Immature natural killer cell (primary cell): ENCODE data around the gene PLA2G4D. TPM values are rescaled to one million over a fixed set of nuclear protein-coding genes. Genes with fewer than 3 reads are reported as not detected.

Experiments used
- DNase-seq, 3 donors: peaks; one replicate each; pipeline ENCODE4 v3.0.0; 2022; ENCODE audit warnings: mixed read lengths in 1 of 3
- H3K27ac Mint-ChIP-seq, 6 donors: one replicate each; pipeline ENCODE4 v1.8.0; 2020; ENCODE audit warnings: mixed read lengths in 6 of 6, mild to moderate bottlenecking in 5 of 6, inconsistent platforms in 4 of 6, moderate library complexity in 3 of 6
- H3K27me3 Mint-ChIP-seq, 3 donors: one replicate each; pipeline ENCODE4 v1.8.0; 2020 to 2021; ENCODE audit warnings: low read depth in 3 of 3, mild to moderate bottlenecking in 3 of 3, mixed read lengths in 3 of 3, moderate library complexity in 3 of 3, inconsistent platforms in 1 of 3
- H3K36me3 Mint-ChIP-seq, 3 donors: one replicate each; pipeline ENCODE4 v1.8.0; 2020; ENCODE audit warnings: mixed read lengths in 3 of 3, inconsistent platforms in 2 of 3, mild to moderate bottlenecking in 2 of 3
- H3K4me1 Mint-ChIP-seq, 2 donors: one replicate each; pipeline ENCODE4 v1.8.0; 2020; ENCODE audit warnings: inconsistent platforms in 2 of 2, mild to moderate bottlenecking in 2 of 2, mixed read lengths in 2 of 2, moderate library complexity in 1 of 2
- H3K4me3 Mint-ChIP-seq, 5 donors: one replicate each; pipeline ENCODE4 v1.8.0; 2020; ENCODE audit warnings: mild to moderate bottlenecking in 5 of 5, mixed read lengths in 5 of 5, inconsistent platforms in 3 of 5, moderate library complexity in 3 of 5
- H3K9me3 Mint-ChIP-seq, 6 donors: one replicate each; pipeline ENCODE4 v1.8.0; 2020; ENCODE audit warnings: mild to moderate bottlenecking in 6 of 6, mixed read lengths in 6 of 6, inconsistent platforms in 4 of 6, moderate library complexity in 3 of 6
- polyA plus RNA-seq, 3 donors: library from polyadenylated mRNA; unstranded; fragments of 300-500 nt; fragmentation: Illumina TruSeq; gene quantifications; one replicate each; pipeline ENCODE4 v1.2.3, GENCODE V29; 2021

The PLA2G4D gene
- polyA plus RNA-seq, 3 donors from 2014 or later: not detected

DNA sequence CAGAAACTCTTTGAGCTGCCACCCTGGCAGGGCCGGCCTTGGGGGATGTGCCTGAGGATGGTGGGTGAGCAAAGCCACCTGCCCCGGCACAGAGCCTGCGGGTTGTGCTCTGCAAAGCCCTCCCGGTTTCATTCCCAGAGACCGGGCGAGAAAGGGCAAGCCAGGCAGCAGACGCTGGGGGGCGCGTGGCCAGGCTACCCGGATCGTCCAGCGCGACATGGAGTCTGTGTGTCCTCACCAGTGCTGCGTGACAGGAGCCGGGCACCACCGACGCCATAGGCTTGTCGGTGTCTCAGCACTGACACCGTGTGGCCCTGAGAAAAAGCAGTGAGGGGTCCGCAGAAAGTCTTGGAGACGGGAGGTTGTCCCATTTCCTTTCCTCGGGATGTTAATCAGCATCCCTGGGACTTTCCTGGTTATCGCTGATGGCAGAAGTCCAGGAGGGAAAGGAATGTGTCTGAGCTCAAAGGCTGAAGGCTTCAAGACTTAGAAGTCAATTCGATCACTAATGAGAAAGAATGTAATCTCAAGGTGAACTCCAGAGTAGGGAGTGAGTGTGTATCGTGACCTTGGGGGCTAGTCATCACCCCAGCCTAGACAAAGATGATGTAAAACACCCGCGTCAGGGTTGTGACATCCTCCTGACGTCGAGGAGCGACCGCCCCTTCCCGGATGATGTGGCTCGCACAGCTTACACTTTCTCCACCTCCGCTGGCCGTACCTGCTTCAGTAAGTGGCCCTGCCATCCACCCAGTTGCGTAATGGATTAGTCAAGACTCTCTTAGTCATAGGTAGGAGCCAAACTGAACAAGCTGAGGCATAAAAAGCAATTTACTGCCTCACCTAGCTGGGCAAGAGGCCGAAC is 37.2 kb downstream of the PLA2G4D start:
- H3K27me3 Mint-ChIP-seq: peaks cover 0 to 23% (median 11%) of the 10 kb centered on the region in 3 donors
- H3K4me1 Mint-ChIP-seq: peaks cover 5 to 7% of the 10 kb centered on the region in 2 donors
- H3K4me3 Mint-ChIP-seq: peak overlapping the region; percentile 37 to 59 (median 42)
- H3K9me3 Mint-ChIP-seq: no peaks in the 10 kb centered on the region
- H3K27ac Mint-ChIP-seq: peak overlapping the region in 3 of 6 donors; percentile 45 to 63 (median 58)
- DNase-seq: peak; percentile 17 to 36 (median 30)
- H3K36me3 Mint-ChIP-seq: no peaks in the 10 kb centered on the region

DNA sequence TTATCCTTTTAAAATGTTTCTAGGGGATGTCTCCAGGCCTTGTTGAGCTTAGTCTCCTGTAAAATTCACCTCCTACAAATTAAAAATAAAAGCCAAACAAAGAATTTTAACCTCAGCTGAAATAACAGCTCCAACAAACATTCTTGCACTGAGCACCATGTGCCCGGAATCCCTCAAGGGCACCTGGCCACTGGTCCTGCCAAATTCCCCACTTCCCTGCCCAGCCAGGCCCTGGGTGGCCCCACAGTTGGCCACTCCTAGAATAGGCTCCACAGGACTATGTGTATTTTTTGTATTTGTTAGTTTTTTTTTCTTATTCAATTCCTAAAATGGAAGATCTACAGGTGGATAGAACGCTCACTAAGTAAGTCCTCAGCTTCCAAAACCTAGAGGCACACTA is 40.4 kb downstream of the PLA2G4D start:
- DNase-seq: no peak
- peaks cover 5 to 24% (median 13%) of the 10 kb centered on the region in 3 donors for H3K27me3 Mint-ChIP-seq
- H3K36me3 Mint-ChIP-seq: no peaks in the 10 kb centered on the region
- no peak overlapping the region for H3K4me3 Mint-ChIP-seq
- peaks cover 2 to 7% of the 10 kb centered on the region in 2 donors for H3K4me1 Mint-ChIP-seq
- no peaks in the 10 kb centered on the region for H3K9me3 Mint-ChIP-seq
- H3K27ac Mint-ChIP-seq: no peak overlapping the region

DNA sequence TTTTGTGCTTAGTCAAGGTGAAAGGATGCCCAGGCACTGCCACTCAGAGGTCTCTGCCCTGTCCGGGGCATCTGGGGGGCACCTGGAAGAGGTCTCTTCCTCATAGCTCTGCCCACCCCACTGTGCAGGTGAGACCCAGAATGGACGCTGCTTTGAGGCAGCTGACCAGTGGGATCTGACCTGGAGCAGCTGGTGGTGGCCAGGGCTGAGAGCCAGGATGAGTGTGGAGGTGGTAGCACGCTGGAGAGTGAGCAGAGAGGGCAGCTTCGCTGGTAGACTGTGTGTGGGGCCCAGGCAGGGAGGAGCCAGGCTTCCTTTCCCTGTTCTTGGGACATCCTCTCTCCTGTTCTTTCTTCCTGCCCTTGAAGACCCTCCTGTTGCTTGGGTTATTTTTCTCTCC is 41.4 kb downstream of the PLA2G4D start:
- no peak for DNase-seq
- Mint-ChIP-seq H3K27me3 (peaks cover 5 to 22% (median 13%) of the 10 kb centered on the region in 3 donors), H3K36me3 (no peaks in the 10 kb centered on the region), H3K4me1 (peaks cover 2 to 7% of the 10 kb centered on the region in 2 donors), H3K4me3 (no peak overlapping the region), H3K27ac (no peak overlapping the region), H3K9me3 (no peaks in the 10 kb centered on the region)

DNA sequence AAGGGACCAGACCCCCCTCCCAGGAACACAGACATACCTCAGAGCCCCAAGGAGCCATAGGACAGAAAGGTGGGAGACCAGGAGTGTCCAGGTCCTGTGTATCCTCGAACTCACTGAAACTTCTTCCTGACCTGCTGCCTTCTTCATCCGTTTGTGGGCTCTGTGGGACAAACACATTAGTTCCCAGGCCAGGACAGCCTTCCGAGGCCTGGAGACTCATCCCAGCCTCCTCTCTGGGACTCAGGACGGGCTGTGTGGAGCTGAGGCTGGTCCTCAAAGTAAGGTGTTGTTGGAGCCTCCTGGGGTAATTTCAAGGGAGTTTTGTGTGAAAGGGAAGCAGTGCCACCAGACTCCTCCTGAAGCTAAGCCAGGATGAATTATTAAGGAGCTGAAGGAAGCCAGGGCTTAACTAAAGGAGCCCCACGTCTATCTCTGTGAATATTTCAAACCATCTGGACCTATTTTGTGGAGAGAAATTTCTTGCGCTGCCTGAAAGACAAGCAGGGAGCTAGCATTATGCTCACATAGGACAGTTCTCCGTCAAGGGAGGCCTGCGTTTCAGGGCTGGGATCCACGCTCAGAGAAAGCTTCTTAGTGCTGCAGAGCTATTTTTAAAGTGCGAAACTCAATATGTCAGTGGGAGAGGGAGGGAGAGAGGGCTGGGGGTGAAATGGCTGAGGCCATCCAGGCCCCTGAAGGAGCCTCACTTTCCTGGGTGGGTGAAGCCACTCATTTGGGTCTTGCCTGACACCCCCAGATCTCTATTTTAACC is 43.7 kb downstream of the PLA2G4D start:
- H3K4me1 Mint-ChIP-seq: no peaks in the 10 kb centered on the region
- no peaks in the 10 kb centered on the region for H3K9me3 Mint-ChIP-seq
- no peak for DNase-seq
- H3K27ac Mint-ChIP-seq: no peak overlapping the region
- H3K27me3 Mint-ChIP-seq: peaks cover 5 to 12% (median 9%) of the 10 kb centered on the region in 3 donors
- no peak overlapping the region for H3K4me3 Mint-ChIP-seq
- no peaks in the 10 kb centered on the region for H3K36me3 Mint-ChIP-seq

DNA sequence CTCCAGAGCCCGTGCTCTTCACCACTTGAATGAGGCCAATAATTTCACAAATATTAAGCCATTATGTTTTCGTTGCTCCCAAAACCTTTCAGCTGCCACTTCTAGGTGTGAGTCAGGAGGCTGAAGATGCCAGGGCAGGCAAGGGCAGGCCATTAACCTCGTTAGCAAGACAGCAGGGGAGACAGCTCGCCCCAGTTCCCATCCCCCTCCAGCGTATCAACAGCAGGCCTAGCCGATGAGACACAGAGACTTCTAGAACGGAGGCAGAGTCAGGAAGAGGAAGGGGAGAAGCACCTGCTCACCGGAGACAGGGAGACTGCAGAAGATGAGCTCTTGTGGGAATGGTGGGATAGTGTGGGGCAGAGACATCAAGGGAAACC is 45.6 kb downstream of the PLA2G4D start:
- DNase-seq: no peak

DNA sequence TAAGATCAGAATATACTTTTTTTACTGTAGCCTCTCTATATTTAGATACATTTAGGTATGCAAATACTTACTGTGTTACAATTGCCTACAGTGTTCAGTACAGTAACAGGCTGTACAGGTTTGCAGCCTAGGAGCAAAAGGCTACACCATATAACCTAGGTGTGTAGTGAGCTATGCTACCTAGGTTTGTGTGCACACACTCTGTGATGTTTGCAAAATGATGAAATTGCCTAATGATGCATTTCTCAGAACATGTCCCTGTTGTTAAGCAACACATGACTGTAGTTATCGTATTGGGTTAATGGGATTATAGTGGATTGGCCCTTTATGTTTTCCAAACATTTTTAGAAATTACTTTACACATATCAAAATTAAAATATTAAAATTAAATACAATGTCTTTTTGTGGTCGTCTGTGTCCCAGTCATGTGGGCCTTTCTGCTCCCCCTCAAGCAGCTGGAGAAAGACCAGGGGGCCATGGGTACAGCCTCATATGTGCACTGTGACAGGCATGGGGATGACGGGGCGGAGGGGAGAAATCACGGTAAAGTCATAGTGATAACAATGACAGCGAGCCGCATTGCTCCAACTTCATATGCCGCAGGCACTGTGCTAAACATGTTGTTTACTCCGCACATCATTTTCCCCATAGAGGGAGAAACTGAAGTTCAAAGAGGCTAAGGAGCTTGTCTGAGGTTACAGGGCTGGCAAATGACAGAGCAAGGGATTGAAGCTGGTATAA is 46.1 kb downstream of the PLA2G4D start:
- Mint-ChIP-seq H3K27me3 (peaks cover 2 to 10% (median 5%) of the 10 kb centered on the region in 3 donors), H3K27ac (no peak overlapping the region), H3K36me3 (no peaks in the 10 kb centered on the region), H3K4me3 (no peak overlapping the region), H3K4me1 (no peaks in the 10 kb centered on the region), H3K9me3 (no peaks in the 10 kb centered on the region)
- no peak for DNase-seq

More for the DNA sequence above, 45.6 kb downstream of the PLA2G4D start:
- H3K36me3 Mint-ChIP-seq: no peaks in the 10 kb centered on the region
- no peak overlapping the region for H3K4me3 Mint-ChIP-seq
- H3K27me3 Mint-ChIP-seq: peaks cover 2 to 10% (median 5%) of the 10 kb centered on the region in 3 donors
- H3K9me3 Mint-ChIP-seq: no peaks in the 10 kb centered on the region
- H3K27ac Mint-ChIP-seq: no peak overlapping the region
- no peaks in the 10 kb centered on the region for H3K4me1 Mint-ChIP-seq

DNA sequence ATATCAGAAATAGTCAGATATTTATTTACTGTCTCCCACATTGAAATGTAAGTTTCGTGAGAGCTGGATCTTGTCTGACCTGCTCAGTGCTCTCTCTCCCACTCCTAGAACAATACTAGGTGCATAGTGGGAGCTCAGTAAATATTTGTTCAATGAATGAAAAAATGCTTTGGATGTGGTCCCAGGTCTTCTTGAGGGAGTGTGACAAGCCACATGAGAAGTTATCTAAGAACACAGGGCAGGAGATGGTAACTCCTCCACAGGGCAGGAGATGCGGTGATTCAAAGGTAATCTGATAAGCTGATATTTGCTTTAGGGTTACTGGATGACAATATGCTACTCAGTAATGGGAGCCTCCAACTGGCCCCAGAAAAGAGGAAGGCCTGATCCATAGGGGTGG is 47.8 kb downstream of the PLA2G4D start:
- peaks cover 2 to 10% (median 2%) of the 10 kb centered on the region in 3 donors for H3K27me3 Mint-ChIP-seq
- H3K27ac Mint-ChIP-seq: peak overlapping the region in 1 of 6 donors; percentile 41

DNA sequence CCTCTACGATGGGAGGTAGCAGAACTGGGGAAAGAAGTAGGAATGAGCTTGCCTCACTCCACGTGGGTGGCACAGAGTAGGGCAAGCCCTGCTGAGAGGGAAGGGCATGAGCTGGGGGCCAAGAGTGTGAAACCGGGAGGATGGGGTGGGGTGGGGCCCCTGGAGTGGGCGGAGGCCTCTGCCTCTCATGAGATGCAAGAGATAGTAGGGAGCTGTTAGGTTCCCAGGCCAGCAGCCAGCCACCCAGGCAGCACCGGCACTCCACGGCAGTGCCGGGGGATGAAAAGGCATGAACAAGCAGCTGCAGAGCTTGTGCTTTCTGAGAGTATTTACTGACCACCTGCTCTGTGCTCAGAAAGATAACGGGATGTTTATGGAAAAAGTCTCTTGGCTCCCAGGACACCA is 49.1 kb downstream of the PLA2G4D start:
- H3K4me3 Mint-ChIP-seq: no peak overlapping the region
- H3K27ac Mint-ChIP-seq: no peak overlapping the region
- peaks cover 2 to 7% (median 2%) of the 10 kb centered on the region in 3 donors for H3K27me3 Mint-ChIP-seq
- no peaks in the 10 kb centered on the region for H3K4me1 Mint-ChIP-seq
- H3K9me3 Mint-ChIP-seq: no peaks in the 10 kb centered on the region
- DNase-seq: no peak
- no peaks in the 10 kb centered on the region for H3K36me3 Mint-ChIP-seq

More for the DNA sequence above, 47.8 kb downstream of the PLA2G4D start:
- Mint-ChIP-seq H3K4me3 (no peak overlapping the region), H3K36me3 (no peaks in the 10 kb centered on the region), H3K4me1 (no peaks in the 10 kb centered on the region), H3K9me3 (no peaks in the 10 kb centered on the region)
- DNase-seq: no peak

DNA sequence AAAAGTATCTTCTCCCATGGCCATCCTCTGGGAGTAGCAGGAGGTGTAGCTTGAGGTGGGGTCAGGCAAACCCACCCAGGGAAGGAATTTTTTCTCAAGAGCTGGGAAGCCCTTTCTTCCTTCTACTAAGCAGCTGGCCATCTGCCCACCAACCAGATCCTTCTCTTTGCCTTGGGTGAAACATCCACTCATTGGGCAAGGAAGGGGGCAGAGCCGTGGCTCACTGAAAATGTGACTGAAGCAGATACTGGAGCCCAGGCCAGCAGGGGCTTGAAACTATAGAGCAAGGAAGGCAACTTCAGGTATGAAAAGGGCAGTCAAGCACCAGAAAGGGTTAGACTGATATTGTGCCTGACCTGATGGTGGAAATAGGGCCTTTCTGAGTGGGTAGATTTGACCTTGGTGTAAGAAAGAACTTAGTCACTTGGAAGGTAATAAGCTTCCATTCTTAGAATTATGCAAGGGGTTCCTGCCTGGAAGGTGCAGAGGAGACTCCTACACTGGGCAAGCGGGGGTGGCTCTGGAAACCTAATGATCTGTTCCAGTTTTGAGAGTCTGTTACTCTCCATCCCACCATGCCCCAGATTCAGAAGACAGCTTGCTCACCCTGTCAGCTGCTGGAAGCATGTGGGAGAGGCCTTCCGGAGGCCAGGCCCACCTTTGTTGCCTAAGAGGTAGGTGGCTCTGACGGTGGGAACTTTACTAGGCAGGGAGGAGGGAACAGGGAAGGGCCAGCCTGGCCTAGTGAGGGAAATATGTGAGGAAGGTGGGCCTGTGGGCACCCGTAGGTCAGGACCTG is 51.6 kb downstream of the PLA2G4D start:
- H3K4me1 Mint-ChIP-seq: no peaks in the 10 kb centered on the region
- H3K27ac Mint-ChIP-seq: no peak overlapping the region
- H3K27me3 Mint-ChIP-seq: peaks cover 0 to 5% (median 0%) of the 10 kb centered on the region in 3 donors
- DNase-seq: no peak
- H3K36me3 Mint-ChIP-seq: no peaks in the 10 kb centered on the region
- H3K4me3 Mint-ChIP-seq: no peak overlapping the region
- no peaks in the 10 kb centered on the region for H3K9me3 Mint-ChIP-seq

DNA sequence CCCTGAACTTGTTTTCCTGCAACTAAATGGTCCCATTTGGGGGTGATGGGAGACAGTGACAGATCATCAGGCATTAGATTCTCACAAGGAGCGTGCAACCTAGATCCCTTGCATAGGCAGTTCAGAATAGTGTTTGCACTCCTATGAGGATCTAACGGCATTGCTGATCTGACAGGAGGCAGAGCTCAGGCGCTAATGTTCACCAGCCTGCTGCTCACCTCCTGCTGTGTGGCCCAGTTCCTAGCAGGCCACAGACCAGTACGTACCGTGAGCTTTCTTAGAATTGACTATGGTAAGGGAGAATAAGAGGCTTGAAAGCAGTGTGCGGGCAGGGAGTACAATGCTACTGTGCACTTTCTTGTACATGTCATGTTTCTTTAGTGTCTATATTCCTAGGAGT is 56.0 kb downstream of the PLA2G4D start:
- H3K27ac Mint-ChIP-seq: no peak overlapping the region
- H3K36me3 Mint-ChIP-seq: no peaks in the 10 kb centered on the region
- H3K27me3 Mint-ChIP-seq: no peaks in the 10 kb centered on the region
- no peak overlapping the region for H3K4me3 Mint-ChIP-seq
- no peaks in the 10 kb centered on the region for H3K9me3 Mint-ChIP-seq
- no peak for DNase-seq
- no peaks in the 10 kb centered on the region for H3K4me1 Mint-ChIP-seq

DNA sequence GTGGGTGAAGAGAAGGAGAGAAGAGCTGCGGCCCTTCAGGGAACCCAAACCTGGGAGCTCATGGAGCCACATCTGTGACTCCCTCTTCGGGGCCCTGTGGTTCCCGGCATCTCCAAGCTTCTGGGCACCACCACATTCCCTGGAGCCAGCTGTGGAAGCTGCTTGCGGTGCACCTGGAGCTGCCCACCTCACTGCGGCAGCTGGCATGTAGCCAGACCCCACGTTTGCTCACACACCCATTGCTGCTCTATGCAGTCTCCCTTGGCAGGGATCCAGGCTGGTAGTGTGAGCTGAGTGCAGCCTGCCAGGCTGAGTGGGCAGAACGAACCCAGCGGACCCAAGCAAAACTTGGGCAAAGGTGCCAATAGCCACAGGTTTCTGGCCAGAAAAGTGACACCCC is 56.7 kb downstream of the PLA2G4D start:
- H3K27ac Mint-ChIP-seq: no peak overlapping the region

DNA sequence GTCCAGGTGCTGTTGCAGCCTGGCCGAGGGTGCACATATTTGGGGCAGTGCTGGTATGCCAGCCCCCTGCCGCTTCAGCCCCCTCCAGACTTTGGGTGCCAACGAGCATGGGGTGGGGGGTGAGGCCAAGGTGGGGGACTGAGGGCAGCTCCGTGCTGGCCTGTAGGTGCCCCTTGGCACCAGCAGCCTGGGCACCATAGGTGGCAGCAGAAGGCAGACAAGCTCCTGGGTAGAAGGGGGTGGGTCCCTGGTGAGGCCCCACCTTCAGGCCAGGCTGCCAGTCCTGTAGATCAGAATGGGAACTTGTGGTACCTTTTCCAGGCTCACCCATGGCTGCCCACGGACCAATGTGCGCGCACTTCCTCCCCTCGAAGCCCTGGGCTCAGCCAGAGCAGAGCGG is 57.4 kb downstream of the PLA2G4D start:
- Mint-ChIP-seq H3K36me3 (no peaks in the 10 kb centered on the region), H3K4me3 (no peak overlapping the region), H3K9me3 (no peaks in the 10 kb centered on the region), H3K27ac (no peak overlapping the region), H3K27me3 (peaks cover 0 to 1% (median 0%) of the 10 kb centered on the region in 3 donors), H3K4me1 (no peaks in the 10 kb centered on the region)
- DNase-seq: no peak

More for the DNA sequence above, 56.7 kb downstream of the PLA2G4D start:
- H3K27me3 Mint-ChIP-seq: peaks cover 0 to 1% (median 0%) of the 10 kb centered on the region in 3 donors
- H3K4me3 Mint-ChIP-seq: no peak overlapping the region
- no peaks in the 10 kb centered on the region for H3K36me3 Mint-ChIP-seq
- H3K9me3 Mint-ChIP-seq: no peaks in the 10 kb centered on the region
- no peaks in the 10 kb centered on the region for H3K4me1 Mint-ChIP-seq
- no peak for DNase-seq
